GM23338 (cell line): ENCODE measurements around the gene SDR42E1. TPM values are rescaled to one million over a fixed set of nuclear protein-coding genes. Genes with fewer than 3 reads are reported as not detected.

ENCODE experiments used
- ATAC-seq: fragments of 200-7000 bp; cut with Tn5 transposase; 3 replicates; pipeline ENCODE4 v1.9.1; 2020
- DNase-seq: peaks from one replicate; pipeline ENCODE4 v3.0.0-alpha.2; 2015; ENCODE audit warnings: low spot score
- H2AFZ ChIP-seq: fragments of 200-600 bp; sonication (generic); 2 replicates; pipeline ENCODE4 v1.8.0; 2016; ENCODE audit warnings: antibody characterized with exemption, mild to moderate bottlenecking, moderate library complexity
- H3F3A ChIP-seq: fragments of 200-600 bp; sonication (generic); replicated peaks from 2 replicates; pipeline ENCODE4 v1.8.0; 2017; ENCODE audit warnings: antibody characterized with exemption, mixed run types, low read depth
- H3K27ac ChIP-seq: fragments of 200-600 bp; sonication (generic); 2 replicates; pipeline ENCODE4 v1.6.1; 2016; ENCODE audit warnings: low read depth
- H3K27me3 ChIP-seq: fragments of 200-600 bp; sonication (generic); 2 replicates; pipeline ENCODE4 v1.8.0; 2016; ENCODE audit warnings: mild to moderate bottlenecking, mixed run types, moderate library complexity; ENCODE audit not compliant: insufficient read depth
- H3K36me3 ChIP-seq: fragments of 200-600 bp; sonication (generic); 2 replicates; pipeline ENCODE4 v1.8.0; 2016; ENCODE audit warnings: mild to moderate bottlenecking; ENCODE audit not compliant: insufficient read depth
- H3K4me1 ChIP-seq: fragments of 200-600 bp; sonication (generic); 2 replicates; pipeline ENCODE4 v1.8.0; 2016; ENCODE audit warnings: mild to moderate bottlenecking, moderate library complexity; ENCODE audit not compliant: insufficient read depth
- H3K4me2 ChIP-seq: fragments of 200-600 bp; sonication (generic); 2 replicates; pipeline ENCODE4 v1.7.1; 2017; ENCODE audit warnings: mixed run types
- H3K4me3 ChIP-seq: fragments of 200-600 bp; sonication (generic); 2 replicates; pipeline ENCODE4 v1.6.1; 2016; ENCODE audit warnings: mixed run types
- H3K79me2 ChIP-seq: fragments of 200-600 bp; sonication (generic); replicated peaks from 2 replicates; pipeline ENCODE4 v1.8.0; 2017; ENCODE audit warnings: mild to moderate bottlenecking; ENCODE audit not compliant: insufficient read depth
- H3K9me2 ChIP-seq: fragments of 200-600 bp; sonication (generic); 2 replicates; pipeline ENCODE4 v1.8.0; 2017; ENCODE audit not compliant: insufficient read depth
- H4K20me1 ChIP-seq: fragments of 200-600 bp; sonication (generic); replicated peaks from 2 replicates; pipeline ENCODE4 v1.8.0; 2017; ENCODE audit warnings: mild to moderate bottlenecking; ENCODE audit not compliant: insufficient read depth
- H3K27ac Mint-ChIP-seq: 2 replicates; pipeline ENCODE4 v1.8.0; 2020; ENCODE audit warnings: inconsistent platforms, mild to moderate bottlenecking, moderate library complexity, mixed read lengths
- H3K27me3 Mint-ChIP-seq: 3 replicates; pipeline ENCODE4 v1.8.0; 2022; ENCODE audit warnings: low read depth, mild to moderate bottlenecking, moderate library complexity, mixed read lengths, inconsistent platforms; ENCODE audit not compliant: insufficient read depth, poor library complexity
- H3K36me3 Mint-ChIP-seq: 3 replicates; pipeline ENCODE4 v1.8.0; 2021; ENCODE audit warnings: low read depth, mild to moderate bottlenecking, inconsistent platforms, moderate library complexity, mixed read lengths
- H3K4me1 Mint-ChIP-seq: 3 replicates; pipeline ENCODE4 v1.8.0; 2020; ENCODE audit warnings: mild to moderate bottlenecking, inconsistent platforms, mixed read lengths
- H3K4me3 Mint-ChIP-seq: 3 replicates; pipeline ENCODE4 v1.8.0; 2021; ENCODE audit warnings: moderate library complexity, mild to moderate bottlenecking, inconsistent platforms, mixed read lengths
- H3K9me3 Mint-ChIP-seq: 3 replicates; pipeline ENCODE4 v1.8.0; 2020; ENCODE audit warnings: moderate library complexity, mild to moderate bottlenecking, inconsistent platforms, mixed read lengths
- EZH2 ChIP-seq: fragments of 200-600 bp; sonication (generic); IDR thresholded peaks from one replicate; pipeline ENCODE4 v1.8.0; 2017; ENCODE audit warnings: antibody characterized with exemption, mild to moderate bottlenecking, low read depth; ENCODE audit not compliant: unreplicated experiment
- EZH2phosphoT487 ChIP-seq: fragments of 200-600 bp; sonication (generic); IDR thresholded peaks from one replicate; pipeline ENCODE4 v1.8.1; 2018; ENCODE audit warnings: antibody characterized with exemption; ENCODE audit not compliant: unreplicated experiment
- JUNB ChIP-seq: IDR thresholded peaks from one replicate; pipeline ENCODE4 v1.6.1; 2016; ENCODE audit warnings: antibody characterized with exemption; ENCODE audit not compliant: unreplicated experiment
- POLR2AphosphoS5 ChIP-seq: IDR thresholded peaks from 2 replicates; pipeline ENCODE4 v1.6.1; 2016; ENCODE audit warnings: antibody characterized with exemption, low read depth
- STAT1 ChIP-seq: IDR thresholded peaks from one replicate; pipeline ENCODE4 v1.6.1; 2016; ENCODE audit warnings: antibody characterized with exemption; ENCODE audit not compliant: unreplicated experiment
- ZNF114 ChIP-seq: fragments of 250-450 bp; sonication (Bioruptor Pico); IDR thresholded peaks from 2 replicates; pipeline ENCODE4 v1.5.0; 2020; ENCODE audit warnings: mild to moderate bottlenecking, moderate library complexity
- ZNF331 ChIP-seq: fragments of 250-450 bp; sonication (Bioruptor Pico); IDR thresholded peaks from 2 replicates; pipeline ENCODE4 v1.5.0; 2020; ENCODE audit warnings: low read depth, mild to moderate bottlenecking, moderate library complexity
- polyA plus RNA-seq: library from polyadenylated mRNA; unstranded; fragments of >200 nt; fragmentation: Nextera tagmentation; extraction: Ambion mirVana; gene quantifications from 2 replicates; pipeline ENCODE4 v1.2.1, GENCODE V29; 2016
- total RNA-seq: library from RNA; depleted of rRNA; stranded (reverse); fragments of >200 nt; shearing (Covaris generic); gene quantifications from 2 replicates; pipeline ENCODE4 v1.2.3, GENCODE V29; 2014

The SDR42E1 gene
- total and polyA plus RNA-seq, 2 experiments from 2014 or later = 0.03 TPM; not detected in 1

- TF ChIP-seq STAT1 (no peak), EZH2 (no peak), ZNF331 (CRISPR knock-in tag) (no peak)
Measured at GRCh38 chr16:82045465-82045864, 34.2 kb upstream of the SDR42E1 start (continued).

DNA sequence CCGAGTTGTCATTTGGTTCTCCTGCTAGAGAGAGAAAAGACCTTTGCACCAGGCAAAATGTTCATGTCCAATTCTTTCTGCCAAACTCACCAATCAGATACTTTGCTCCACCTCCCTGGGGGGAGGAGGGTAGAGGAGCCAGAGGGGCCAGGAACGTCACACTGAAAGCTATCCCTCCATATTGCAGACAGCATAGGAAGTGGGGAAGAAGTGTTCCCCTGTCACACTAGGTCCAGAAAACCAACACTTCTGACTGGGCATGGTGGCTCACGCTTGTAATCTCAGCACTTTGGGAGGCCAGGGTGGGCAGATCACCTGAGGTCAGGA, 33.3 kb upstream of the SDR42E1 start:
- Mint-ChIP-seq H3K27ac (no peak overlapping the region), H3K36me3 (no peaks in the 10 kb centered on the region), H3K4me3 (no peak overlapping the region), H3K27me3 (peaks cover 2% of the 10 kb centered on the region), H3K9me3 (no peaks in the 10 kb centered on the region), H3K4me1 (peaks cover 2% of the 10 kb centered on the region; the same call in 1 of the 3 replicates)
- no peak for TF ChIP-seq EZH2
- no peak for TF ChIP-seq EZH2phosphoT487
- no peak for TF ChIP-seq JUNB
- no peaks in the 10 kb centered on the region for H3K36me3 ChIP-seq
- H3K79me2 ChIP-seq = no peaks in the 10 kb centered on the region
- no peak overlapping the region for H3K27ac ChIP-seq
- no peak overlapping the region for H2AFZ ChIP-seq
- no peaks in the 10 kb centered on the region for H4K20me1 ChIP-seq
- no peak overlapping the region for H3K4me2 ChIP-seq
- no peaks in the 10 kb centered on the region for H3K27me3 ChIP-seq
- no peaks in the 10 kb centered on the region for H3F3A ChIP-seq
- H3K4me3 ChIP-seq = no peak overlapping the region
- peaks cover 11% of the 10 kb centered on the region; the same call in 1 of the 2 replicates for H3K9me2 ChIP-seq
- DNase-seq (no peak), ATAC-seq (no peak)
- no peaks in the 10 kb centered on the region for H3K4me1 ChIP-seq

DNA sequence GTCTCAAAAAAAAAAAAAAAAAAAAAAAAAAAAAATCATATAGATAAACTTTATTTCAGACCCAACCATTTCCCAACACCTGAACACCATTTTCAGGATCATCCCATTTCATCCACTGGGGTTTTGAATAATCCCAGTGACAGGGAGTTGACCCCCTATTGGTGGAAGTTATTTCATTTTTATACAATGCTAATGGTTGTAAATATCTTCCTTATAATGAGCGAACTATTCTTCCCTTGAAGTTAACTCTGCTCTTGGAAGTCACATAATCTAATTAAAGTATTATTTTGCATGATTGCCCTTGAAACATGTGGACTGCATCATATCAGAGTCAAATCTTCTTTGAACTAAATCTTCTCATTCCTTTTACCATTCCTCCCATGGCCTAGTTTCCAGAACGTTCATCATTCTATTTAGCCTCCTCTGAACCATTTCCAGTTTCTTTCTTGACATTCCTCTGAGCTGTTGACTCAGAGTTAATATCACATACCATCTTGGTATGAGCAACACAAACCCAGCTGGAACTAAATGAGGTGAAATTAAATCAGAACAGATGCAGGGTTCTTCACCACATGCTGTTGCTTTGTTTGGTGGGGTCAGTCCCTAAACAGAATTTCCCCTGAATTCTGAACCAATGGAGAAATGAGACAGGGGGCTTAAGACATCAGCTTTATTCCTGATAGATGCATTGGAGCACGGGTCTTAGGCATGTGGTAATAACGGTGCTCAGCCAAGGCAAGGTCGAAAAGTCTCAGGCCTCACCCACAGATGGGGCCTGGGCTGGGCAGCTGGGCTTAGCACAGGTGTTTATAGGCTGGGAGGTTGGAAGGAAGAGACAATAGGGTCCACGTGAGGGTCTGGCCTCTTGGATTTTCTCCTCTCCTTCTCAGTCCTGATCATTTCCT, 32.7 kb upstream of the SDR42E1 start:
- TF ChIP-seq POLR2AphosphoS5 (no peak), EZH2 (no peak)
- no peak overlapping the region for H3K4me3 ChIP-seq
- H4K20me1 ChIP-seq = no peaks in the 10 kb centered on the region
- no peaks in the 10 kb centered on the region for H3K79me2 ChIP-seq
- no peak overlapping the region for H3K27ac Mint-ChIP-seq
- no peaks in the 10 kb centered on the region for H3F3A ChIP-seq
- ATAC-seq = no peak
- peaks cover 2% of the 10 kb centered on the region for H3K27me3 Mint-ChIP-seq
- H3K27me3 ChIP-seq = no peaks in the 10 kb centered on the region
- peaks cover 2% of the 10 kb centered on the region; the same call in 1 of the 3 replicates for H3K4me1 Mint-ChIP-seq
- no peaks in the 10 kb centered on the region for H3K4me1 ChIP-seq
- no peaks in the 10 kb centered on the region for H3K36me3 Mint-ChIP-seq
- H3K27ac ChIP-seq = no peak overlapping the region
- H3K9me3 Mint-ChIP-seq = no peaks in the 10 kb centered on the region
- H3K9me2 ChIP-seq = peaks cover 11% of the 10 kb centered on the region; the same call in 1 of the 2 replicates
- DNase-seq = no peak
- no peak overlapping the region for H3K4me2 ChIP-seq
- no peak overlapping the region for H3K4me3 Mint-ChIP-seq
- H2AFZ ChIP-seq = no peak overlapping the region
- no peaks in the 10 kb centered on the region for H3K36me3 ChIP-seq

GRCh38 chr16:82042846-82043245, 31.6 kb upstream of the SDR42E1 start:
- H3K9me2 ChIP-seq = peaks cover 11% of the 10 kb centered on the region; the same call in 1 of the 2 replicates
- no peaks in the 10 kb centered on the region for H3K36me3 ChIP-seq
- ATAC-seq = no peak
- no peak overlapping the region for H3K4me2 ChIP-seq
- H3K9me3 Mint-ChIP-seq = no peaks in the 10 kb centered on the region
- H2AFZ ChIP-seq = no peak overlapping the region
- H3K4me1 Mint-ChIP-seq = peaks cover 2% of the 10 kb centered on the region; the same call in 1 of the 3 replicates
- H3K4me3 ChIP-seq = no peak overlapping the region
- H3K27ac Mint-ChIP-seq = no peak overlapping the region
- no peaks in the 10 kb centered on the region for H3K27me3 ChIP-seq
- H3F3A ChIP-seq = no peaks in the 10 kb centered on the region
- no peak for DNase-seq
- no peak overlapping the region for H3K4me3 Mint-ChIP-seq
- no peaks in the 10 kb centered on the region for H3K79me2 ChIP-seq
- no peak for TF ChIP-seq EZH2
- no peak for TF ChIP-seq POLR2AphosphoS5
- no peak for TF ChIP-seq ZNF114 (CRISPR knock-in tag)
- H3K27me3 Mint-ChIP-seq = peaks cover 2% of the 10 kb centered on the region
- H3K4me1 ChIP-seq = no peaks in the 10 kb centered on the region
- H3K36me3 Mint-ChIP-seq = no peaks in the 10 kb centered on the region
- no peaks in the 10 kb centered on the region for H4K20me1 ChIP-seq
- H3K27ac ChIP-seq = no peak overlapping the region
